Vagina (tissue), 2 donors: ENCODE data around the gene THBD.

Experiments
- POLR2A ChIP-seq, 2 donors: fragments of 450-650 bp; IDR thresholded peaks; one replicate each; pipeline ENCODE4 v1.6.1; 2017; ENCODE audit warnings: antibody characterized with exemption in 2 of 2, mild to moderate bottlenecking in 2 of 2, moderate library complexity in 2 of 2
- POLR2AphosphoS5 ChIP-seq, 2 donors: sonication (generic); formaldehyde crosslinking; IDR thresholded peaks; one replicate each; pipeline ENCODE4 v1.9.0; 2017; ENCODE audit warnings: antibody characterized with exemption in 2 of 2, mild to moderate bottlenecking in 2 of 2, low read depth in 1 of 2; ENCODE audit not compliant: insufficient read depth in 1 of 2
- TF ChIP-seq, protein P1 (sequence below), 3 experiments: fragments of 450-650 bp in 2 of 3; fragments of 200-600 bp in 1 of 3; sonication (generic) in 1 of 3; IDR thresholded peaks; one replicate each; pipeline ENCODE4 v1.5.1; 2017 to 2019; ENCODE audit warnings: antibody characterized with exemption in 3 of 3, mild to moderate bottlenecking in 2 of 3, moderate library complexity in 2 of 3

DNA sequence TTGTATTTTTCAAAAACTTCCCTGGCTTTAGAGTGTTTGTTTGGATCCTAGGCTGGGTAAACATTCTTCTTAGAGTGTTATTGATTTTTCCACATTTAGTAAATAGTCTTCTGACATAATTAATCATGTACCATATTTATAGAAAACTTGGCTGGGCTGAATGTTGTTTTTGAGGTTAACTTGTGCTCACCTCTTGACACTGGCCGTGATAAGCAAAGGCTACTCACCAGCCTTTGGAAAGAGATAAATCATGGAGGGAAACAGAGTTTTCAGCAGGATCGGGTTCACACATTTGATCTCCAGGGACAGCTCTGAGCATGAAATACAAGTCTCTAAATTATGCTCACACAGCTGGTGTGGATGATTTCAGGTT, 42.9 kb upstream of the THBD start:
- TF ChIP-seq, protein P1, sequence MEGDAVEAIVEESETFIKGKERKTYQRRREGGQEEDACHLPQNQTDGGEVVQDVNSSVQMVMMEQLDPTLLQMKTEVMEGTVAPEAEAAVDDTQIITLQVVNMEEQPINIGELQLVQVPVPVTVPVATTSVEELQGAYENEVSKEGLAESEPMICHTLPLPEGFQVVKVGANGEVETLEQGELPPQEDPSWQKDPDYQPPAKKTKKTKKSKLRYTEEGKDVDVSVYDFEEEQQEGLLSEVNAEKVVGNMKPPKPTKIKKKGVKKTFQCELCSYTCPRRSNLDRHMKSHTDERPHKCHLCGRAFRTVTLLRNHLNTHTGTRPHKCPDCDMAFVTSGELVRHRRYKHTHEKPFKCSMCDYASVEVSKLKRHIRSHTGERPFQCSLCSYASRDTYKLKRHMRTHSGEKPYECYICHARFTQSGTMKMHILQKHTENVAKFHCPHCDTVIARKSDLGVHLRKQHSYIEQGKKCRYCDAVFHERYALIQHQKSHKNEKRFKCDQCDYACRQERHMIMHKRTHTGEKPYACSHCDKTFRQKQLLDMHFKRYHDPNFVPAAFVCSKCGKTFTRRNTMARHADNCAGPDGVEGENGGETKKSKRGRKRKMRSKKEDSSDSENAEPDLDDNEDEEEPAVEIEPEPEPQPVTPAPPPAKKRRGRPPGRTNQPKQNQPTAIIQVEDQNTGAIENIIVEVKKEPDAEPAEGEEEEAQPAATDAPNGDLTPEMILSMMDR (IDR thresholded peaks at IDR 0.05) = no peak
- no peak for TF ChIP-seq POLR2A (IDR thresholded peaks at IDR 0.05)
- TF ChIP-seq POLR2AphosphoS5 (IDR thresholded peaks at IDR 0.05; ENCODE audit: insufficient read depth in 1 of 2, low read depth in 1 of 2) = no peak
